ENCODE results near the gene OR7G3. TPM values are rescaled to one million over a fixed set of nuclear protein-coding genes. Genes with fewer than 3 reads are reported as not detected.

Gene OR7G3
- not detected in 2 replicates for total RNA-seq

GRCh38 chr19:9126900-9127405 is at the start of gene OR7G3:
Gene OR7G3 (minus strand): TSS chr19:9126950. CDS start chr19:9126950, 0 bp downstream.

GRCh38 chr19:9140159-9140874 is 13.6 kb upstream of the OR7G3 start, which contains the start of gene ZNF317:
Gene ZNF317 (plus strand): TSS chr19:9140397. CDS start chr19:9156017, 15,620 bp downstream.

GRCh38 chr19:9115307-9115813 is 11.4 kb downstream of the OR7G3 start, which contains the start of gene OR7G1:
Gene OR7G1 (minus strand): TSS chr19:9115763. CDS start chr19:9115763, 0 bp downstream.

GRCh38 chr19:9107375-9107774 is 19.4 kb downstream of the OR7G3 start, which contains the start of gene OR7G2:
Gene OR7G2 (minus strand): TSS chr19:9107475. CDS start chr19:9103243, 4,232 bp downstream.

GRCh38 chr19:9086761-9087160 is 40.0 kb downstream of the OR7G3 start, which contains the start of gene OR1M1:
Gene OR1M1 (plus strand): TSS chr19:9087061. CDS start chr19:9093245, 6,184 bp downstream.

Other genes starting within 250 kb of the OR7G3 start
- not detected in 2 replicates for gene MUC16, start 116.5 kb downstream of the OR7G3 start, total RNA-seq
- not detected in 2 replicates for gene OR1M1, start 39.9 kb downstream of the OR7G3 start, total RNA-seq
- gene OR7G2, start 19.5 kb downstream of the OR7G3 start, total RNA-seq, result not detected in 2 replicates
- gene OR7G1, start 11.2 kb downstream of the OR7G3 start, total RNA-seq, result not detected in 2 replicates
- gene ZNF317, start 13.4 kb upstream of the OR7G3 start, total RNA-seq, result 16.1 and 19.0 TPM in 2 replicates
- not detected in 2 replicates for gene OR7D2, start 52.0 kb upstream of the OR7G3 start, total RNA-seq
- not detected in 2 replicates for gene OR7D4, start 92.6 kb upstream of the OR7G3 start, total RNA-seq
- not detected in 2 replicates for gene OR7E24, start 124.0 kb upstream of the OR7G3 start, total RNA-seq
- 9.1 and 9.6 TPM in 2 replicates for gene ZNF699, start 182.9 kb upstream of the OR7G3 start, total RNA-seq
- 15.0 and 15.6 TPM in 2 replicates for gene ZNF559, start 197.2 kb upstream of the OR7G3 start, total RNA-seq
- gene ZNF177, start 236.1 kb upstream of the OR7G3 start, total RNA-seq, result 1.3 and 2.0 TPM in 2 replicates